Osteoblast (primary cell): ENCODE measurements around the gene MATK. TPM values are rescaled to one million over a fixed set of nuclear protein-coding genes. Genes with fewer than 3 reads are reported as not detected.

ENCODE experiments used
- DNase-seq: peaks from one replicate; pipeline ENCODE4 v3.0.0; 2011; ENCODE audit warnings: low spot score, mixed read lengths; ENCODE audit not compliant: insufficient read length; ENCODE audit errors: missing footprints
- H2AFZ ChIP-seq: 2 replicates; pipeline ENCODE4 v1.6.0; 2011; ENCODE audit warnings: mild to moderate bottlenecking, low read length
- H3K27ac ChIP-seq: 2 replicates; pipeline ENCODE4 v1.5.1; 2011; ENCODE audit warnings: mild to moderate bottlenecking, low read depth, low read length, moderate library complexity
- H3K27me3 ChIP-seq: 2 replicates; pipeline ENCODE4 v1.6.0; 2012; ENCODE audit warnings: mild to moderate bottlenecking, control low read depth, inconsistent platforms, low read length, moderate library complexity; ENCODE audit not compliant: insufficient read depth
- H3K36me3 ChIP-seq: 2 replicates; pipeline ENCODE4 v1.5.1; 2011; ENCODE audit warnings: mild to moderate bottlenecking, low read length, control low read depth, moderate library complexity; ENCODE audit not compliant: insufficient read depth
- H3K4me1 ChIP-seq: 2 replicates; pipeline ENCODE4 v1.5.1; 2011; ENCODE audit warnings: mild to moderate bottlenecking, low read length, control low read depth, moderate library complexity; ENCODE audit not compliant: insufficient read depth
- H3K4me2 ChIP-seq: 2 replicates; pipeline ENCODE4 v1.6.0; 2011; ENCODE audit warnings: mild to moderate bottlenecking, low read length; ENCODE audit not compliant: insufficient read depth
- H3K4me3 ChIP-seq: fragments of 200-600 bp; sonication (generic); 3 replicates; pipeline ENCODE4 v1.5.1; 2012; ENCODE audit warnings: mild to moderate bottlenecking, low read length, inconsistent platforms; ENCODE audit not compliant: insufficient read depth
- H3K79me2 ChIP-seq: 2 replicates; pipeline ENCODE4 v1.6.0; 2012; ENCODE audit warnings: mild to moderate bottlenecking, low read length, control low read depth, inconsistent platforms; ENCODE audit not compliant: insufficient read depth
- H3K9me3 ChIP-seq: 2 replicates; pipeline ENCODE4 v1.5.1; 2011; ENCODE audit warnings: low read depth, low read length, control low read depth
- H4K20me1 ChIP-seq: 2 replicates; pipeline ENCODE4 v1.6.0; 2012; ENCODE audit warnings: mild to moderate bottlenecking, low read length, control low read depth; ENCODE audit not compliant: insufficient read depth
- CTCF ChIP-seq: IDR thresholded peaks from 2 replicates; pipeline ENCODE4 v1.5.1; 2011; ENCODE audit warnings: mild to moderate bottlenecking, low read depth, low read length, moderate library complexity; ENCODE audit errors: extremely low read depth
- total RNA-seq: library from RNA; depleted of rRNA; stranded (reverse); fragments of >200 nt; gene quantifications from 2 replicates; pipeline ENCODE4 v1.2.3, GENCODE V29; 2012

Gene MATK
- total RNA-seq, 1 donor: not detected

GRCh38 chr19:3822683-3823349, 36.6 kb upstream of the MATK start:
- H3K36me3 ChIP-seq: no peaks in the 10 kb centered on the region
- peaks cover 11% of the 10 kb centered on the region for H3K27me3 ChIP-seq
- H3K4me3 ChIP-seq: no peak overlapping the region
- no peaks in the 10 kb centered on the region for H3K9me3 ChIP-seq
- peak; percentile 83 for DNase-seq
- H2AFZ ChIP-seq: no peak overlapping the region
- no peaks in the 10 kb centered on the region for H3K4me1 ChIP-seq
- H3K4me2 ChIP-seq: no peak overlapping the region
- no peak overlapping the region for H3K27ac ChIP-seq
- H4K20me1 ChIP-seq: no peaks in the 10 kb centered on the region
- no peak for TF ChIP-seq CTCF
- no peaks in the 10 kb centered on the region for H3K79me2 ChIP-seq

DNA sequence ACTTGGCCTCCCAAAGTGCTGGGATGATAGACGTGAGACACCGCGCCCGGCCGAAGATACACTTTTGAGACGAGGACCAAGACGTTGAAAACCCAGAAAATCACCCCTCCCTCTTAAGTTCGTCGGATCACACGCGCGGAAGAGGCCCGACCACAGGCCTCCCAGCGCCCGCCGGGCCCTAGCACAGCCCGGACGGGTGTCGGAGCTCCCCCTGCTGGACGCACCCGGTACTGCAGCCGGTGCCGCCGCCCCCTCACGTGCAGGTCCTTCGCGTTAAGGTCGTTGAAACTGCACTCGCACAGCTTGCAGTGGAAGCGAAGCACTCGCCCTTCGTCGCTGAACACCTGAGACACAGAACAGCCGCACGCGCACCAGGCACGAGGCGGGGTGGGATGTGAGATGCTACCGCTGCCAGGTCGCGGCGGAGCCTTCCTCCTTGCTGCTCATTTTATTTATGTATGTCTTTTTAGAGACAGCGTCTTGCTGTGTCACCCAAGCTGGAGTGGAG, 35.7 kb upstream of the MATK start:
- Histone ChIP-seq H3K36me3 (no peaks in the 10 kb centered on the region), H3K4me1 (no peaks in the 10 kb centered on the region), H4K20me1 (no peaks in the 10 kb centered on the region), H3K79me2 (no peaks in the 10 kb centered on the region), H3K9me3 (no peaks in the 10 kb centered on the region), H3K27ac (no peak overlapping the region), H3K27me3 (peaks cover 11% of the 10 kb centered on the region), H3K4me3 (no peak overlapping the region), H2AFZ (no peak overlapping the region), H3K4me2 (no peak overlapping the region)
- peak; percentile 96 for DNase-seq
- peak; percentile 83 for TF ChIP-seq CTCF

DNA sequence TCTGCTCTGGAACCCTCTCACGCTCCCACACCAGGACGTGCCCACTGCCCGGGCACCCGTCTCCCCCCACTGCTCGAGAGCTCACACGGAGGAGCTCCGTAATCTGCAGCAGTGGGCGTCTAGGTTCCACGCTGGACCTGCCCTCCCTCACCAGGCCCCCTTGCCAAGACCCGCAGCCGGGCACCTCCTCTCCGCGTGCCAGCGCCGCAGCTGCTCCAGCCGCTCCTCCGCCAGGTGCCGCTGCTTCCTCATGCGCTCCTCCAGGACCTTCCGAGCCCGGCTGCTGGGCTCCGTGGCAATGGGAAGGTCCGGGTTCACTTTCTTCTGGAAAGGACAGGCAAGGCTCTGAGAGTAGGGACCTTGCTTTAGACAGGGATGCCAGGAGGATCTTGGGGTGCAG, 35.0 kb upstream of the MATK start:
- H3K4me2 ChIP-seq: no peak overlapping the region
- no peak overlapping the region for H3K4me3 ChIP-seq
- H3K27me3 ChIP-seq: peaks cover 11% of the 10 kb centered on the region
- H3K36me3 ChIP-seq: no peaks in the 10 kb centered on the region
- no peaks in the 10 kb centered on the region for H3K9me3 ChIP-seq
- peak; percentile 69 for DNase-seq
- H3K4me1 ChIP-seq: no peaks in the 10 kb centered on the region
- no peak overlapping the region for H2AFZ ChIP-seq
- no peak overlapping the region for H3K27ac ChIP-seq
- TF ChIP-seq CTCF: no peak
- H4K20me1 ChIP-seq: no peaks in the 10 kb centered on the region
- no peaks in the 10 kb centered on the region for H3K79me2 ChIP-seq

DNA sequence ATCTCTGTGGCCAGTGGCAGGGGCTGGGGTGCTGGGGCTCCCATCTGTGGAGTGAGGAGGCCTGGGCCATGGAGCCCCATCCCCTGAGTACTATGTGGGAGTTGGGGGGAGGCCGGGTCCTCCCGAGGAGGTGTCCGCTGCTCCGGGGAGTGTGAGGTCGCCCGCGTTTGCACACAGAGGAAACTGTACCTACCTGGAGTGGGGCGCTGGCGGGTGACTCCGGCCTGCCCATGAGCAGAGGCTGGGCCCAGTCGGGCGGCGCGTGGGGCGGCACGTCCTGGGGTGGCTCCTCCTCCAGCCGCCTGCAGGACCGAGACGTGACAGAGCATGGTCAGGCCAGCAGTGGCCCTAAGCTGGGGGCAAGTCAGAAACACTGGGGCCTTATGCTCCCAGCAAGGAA, 33.8 kb upstream of the MATK start:
- Histone ChIP-seq H3K9me3 (no peaks in the 10 kb centered on the region), H2AFZ (no peak overlapping the region), H3K27me3 (peaks cover 11% of the 10 kb centered on the region), H3K27ac (no peak overlapping the region), H3K36me3 (no peaks in the 10 kb centered on the region), H3K4me2 (no peak overlapping the region), H4K20me1 (no peaks in the 10 kb centered on the region), H3K4me3 (no peak overlapping the region), H3K79me2 (no peaks in the 10 kb centered on the region), H3K4me1 (no peaks in the 10 kb centered on the region)
- peak; percentile 90 for DNase-seq
- TF ChIP-seq CTCF: no peak
